T-helper 2 cell treated with Interferon-gamma antibody and Interleukin-4, amounts not matched to agents 100 ng/mL and 5 ng/mL, for 36 hours (primary cell): ENCODE results near the gene NFIC. TPM values are rescaled to one million over a fixed set of nuclear protein-coding genes. Genes with fewer than 3 reads are reported as not detected.
"Not testable (repeated sequence)": the region's sequence is repeated elsewhere in the genome, so short reads cannot be mapped to it uniquely, and the experiment has no call there.

ENCODE experiments used
- intact Hi-C: fragments of 100-400 bp; cut with micrococcal nuclease; formaldehyde crosslinking; loops from one replicate; pipeline ENCODE4 v1.15.1; 2023
- total RNA-seq: library from RNA; stranded (reverse); gene quantifications from 2 replicates; pipeline ENCODE4 v1.2.3, GENCODE V29; 2022

Gene NFIC
- total RNA-seq, 1 donor from 2014 or later, result 11.5 TPM

DNA sequence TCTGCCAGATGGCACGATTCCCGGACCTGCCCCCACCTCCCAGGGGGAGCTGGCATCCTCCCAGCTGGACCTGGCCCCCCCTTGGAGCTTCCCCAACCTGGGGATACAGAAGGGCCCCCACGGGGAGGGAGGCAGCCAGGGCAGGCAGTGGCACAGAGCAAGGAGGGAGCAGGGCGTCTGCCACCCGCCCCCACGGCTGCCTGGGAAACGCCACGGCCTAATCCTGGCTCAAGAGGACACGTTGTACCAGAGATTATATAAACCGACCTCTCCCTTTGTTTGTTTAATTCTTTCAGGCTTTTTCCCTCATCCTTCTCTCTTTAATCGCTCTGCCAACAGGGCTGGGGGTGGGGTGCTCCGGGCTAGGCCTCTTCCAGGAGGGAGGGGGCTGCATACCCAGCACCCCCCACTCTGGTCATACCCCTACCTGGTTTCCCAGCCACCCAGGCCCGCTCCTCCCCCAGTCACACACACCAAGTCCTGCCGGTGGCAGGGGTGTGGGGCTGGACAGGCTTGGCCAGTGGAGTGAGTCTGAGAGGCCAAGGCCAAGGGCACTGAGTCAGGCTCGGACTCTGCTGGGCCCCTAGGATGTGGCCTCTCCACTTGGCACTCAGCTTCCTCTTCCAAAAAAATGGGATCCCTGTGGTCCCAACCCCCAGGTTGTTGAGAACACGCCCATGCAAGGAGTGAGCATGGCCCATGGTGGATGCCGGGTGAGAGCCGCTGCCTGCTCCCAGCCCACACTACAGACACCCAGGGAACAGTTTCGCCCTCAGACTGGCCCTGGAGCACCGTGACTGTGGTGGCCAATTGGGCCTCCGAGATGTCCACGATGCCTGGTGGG, 29.5 kb upstream of the NFIC start:
- intact Hi-C loops, result no loop called here

DNA sequence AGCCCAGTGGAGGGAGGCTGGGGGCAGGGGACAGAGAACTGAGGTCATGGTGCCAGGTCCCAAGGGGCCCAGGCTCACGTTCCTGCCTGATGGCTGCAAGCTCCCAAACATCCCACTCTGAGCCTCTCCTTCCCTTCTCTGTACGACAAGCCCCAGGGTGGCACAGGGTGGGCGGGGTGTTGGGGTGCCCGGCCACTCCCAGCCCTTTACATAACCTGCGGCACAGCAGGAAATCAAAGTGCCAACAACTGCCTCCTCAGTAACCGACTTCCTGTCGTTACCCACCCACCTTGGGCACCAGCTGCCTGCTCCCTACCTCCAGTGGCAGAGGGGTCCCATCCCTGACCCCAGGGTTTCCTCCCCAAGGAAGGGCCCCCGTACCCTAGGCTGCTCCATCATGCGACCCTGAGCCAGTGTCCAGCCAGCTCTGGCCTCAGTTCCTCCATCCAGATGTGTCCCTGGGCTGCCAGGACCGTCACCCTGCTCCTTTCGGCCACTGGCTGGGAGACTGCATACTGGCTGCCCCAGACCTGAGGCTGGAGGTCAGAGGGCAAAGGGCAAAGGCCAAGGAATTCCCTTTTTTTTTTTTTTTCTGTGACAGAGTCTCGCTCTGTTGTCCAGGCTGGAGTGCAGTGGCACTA, 27.7 kb upstream of the NFIC start:
- intact Hi-C loops, result no loop called here

DNA sequence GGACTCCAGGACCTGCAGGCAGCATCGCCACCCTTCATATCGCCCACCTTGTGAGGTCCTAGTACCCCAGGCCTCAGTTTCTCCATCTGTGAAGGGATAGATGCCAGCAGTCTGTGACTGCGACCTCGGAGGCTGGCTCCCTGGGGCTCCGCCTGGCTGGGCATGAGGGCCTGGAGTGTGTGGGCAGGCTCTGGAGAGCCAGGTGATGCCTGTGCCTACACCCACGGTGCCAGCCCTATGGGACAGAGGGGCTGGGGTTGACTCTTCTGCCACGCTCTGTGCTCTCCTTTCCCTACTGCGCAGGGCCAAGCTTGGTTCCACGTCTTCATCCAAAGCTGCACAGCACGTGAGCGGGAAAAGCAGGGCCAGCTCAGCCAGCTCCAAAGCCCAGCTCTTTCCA, 26.0 kb upstream of the NFIC start:
- intact Hi-C loops, result no loop called here

DNA sequence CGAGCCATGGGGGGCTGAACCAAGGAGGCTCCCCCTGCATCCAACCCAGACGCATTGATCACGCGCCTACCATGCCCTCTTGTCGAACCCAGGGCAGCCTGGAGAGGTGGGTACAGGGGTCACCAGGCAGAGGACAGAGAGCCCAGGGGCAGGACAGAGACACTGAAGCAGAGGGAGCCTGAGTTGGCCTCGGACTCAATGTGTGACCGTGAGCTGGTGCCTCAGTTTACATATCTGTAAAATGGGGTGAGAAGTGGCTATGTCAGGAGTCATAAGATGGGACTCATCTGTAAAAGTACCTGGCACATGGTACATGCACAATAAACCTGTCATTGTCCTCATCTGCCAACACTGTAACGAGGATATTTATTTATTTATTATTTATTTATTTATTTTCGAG, 24.1 kb upstream of the NFIC start:
- intact Hi-C loops, result no loop called here

DNA sequence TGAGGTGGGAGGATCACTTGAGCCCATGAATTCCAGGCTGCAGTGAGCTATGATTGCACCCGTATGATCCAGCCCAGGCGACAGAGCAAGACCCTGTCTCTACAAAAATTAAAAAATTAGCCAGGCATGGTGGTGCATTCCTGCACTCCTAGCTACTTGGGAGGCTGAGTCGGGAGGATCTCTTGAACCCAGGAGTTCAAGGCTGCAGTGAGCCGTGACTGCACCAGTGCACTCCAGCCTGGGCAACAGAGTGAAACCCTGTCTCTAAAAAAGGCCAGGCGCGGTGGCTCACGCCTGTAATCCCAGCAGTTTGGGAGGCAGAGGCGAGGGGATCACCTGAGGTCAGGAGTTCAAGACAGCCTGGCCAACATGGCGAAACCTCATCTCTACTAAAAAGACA, 23.4 kb upstream of the NFIC start:
- intact Hi-C loops, result not testable (repeated sequence)

DNA sequence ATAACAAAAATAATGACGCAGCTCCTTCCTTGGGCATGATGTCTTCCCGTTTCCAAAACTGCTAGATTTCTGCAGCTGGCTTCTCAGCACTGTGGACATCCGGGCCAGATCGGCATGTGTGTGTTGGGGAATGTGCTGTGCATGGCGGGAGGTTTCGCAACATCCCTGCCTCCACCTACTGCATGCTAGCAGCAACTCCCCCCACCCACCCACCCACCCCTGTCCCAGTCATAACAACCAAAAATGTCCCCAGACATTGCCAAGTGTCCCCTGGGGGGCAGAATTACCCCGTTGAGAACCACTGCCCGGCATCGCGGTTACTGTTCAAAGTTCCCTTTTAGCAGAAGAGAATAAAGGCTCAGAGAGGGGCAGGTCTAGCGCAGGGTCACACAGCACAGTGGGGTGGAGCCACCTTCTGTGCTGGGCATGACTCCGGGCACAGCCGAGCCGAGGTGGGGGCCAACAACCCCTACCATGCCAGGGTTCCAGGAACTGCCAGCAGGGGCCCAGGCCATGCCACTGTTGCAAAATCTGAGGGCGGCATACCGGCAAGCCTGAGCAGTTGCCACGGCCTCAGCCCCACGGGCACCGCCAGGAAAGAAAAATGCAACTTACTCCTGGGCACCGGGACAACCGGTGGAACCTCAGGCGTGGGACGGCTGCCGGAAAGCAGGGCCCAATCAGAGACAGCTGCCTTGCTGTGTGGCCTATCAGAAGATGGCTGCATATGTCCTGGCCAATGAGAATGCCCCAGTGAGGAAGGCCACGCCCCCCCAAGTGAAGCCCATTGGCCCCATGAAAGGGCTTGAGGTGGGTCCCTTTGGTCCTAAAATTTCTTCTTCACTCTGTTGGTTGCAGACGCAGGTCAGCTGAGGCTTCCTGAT, 22.5 kb upstream of the NFIC start:
- intact Hi-C loops, result no loop called here

DNA sequence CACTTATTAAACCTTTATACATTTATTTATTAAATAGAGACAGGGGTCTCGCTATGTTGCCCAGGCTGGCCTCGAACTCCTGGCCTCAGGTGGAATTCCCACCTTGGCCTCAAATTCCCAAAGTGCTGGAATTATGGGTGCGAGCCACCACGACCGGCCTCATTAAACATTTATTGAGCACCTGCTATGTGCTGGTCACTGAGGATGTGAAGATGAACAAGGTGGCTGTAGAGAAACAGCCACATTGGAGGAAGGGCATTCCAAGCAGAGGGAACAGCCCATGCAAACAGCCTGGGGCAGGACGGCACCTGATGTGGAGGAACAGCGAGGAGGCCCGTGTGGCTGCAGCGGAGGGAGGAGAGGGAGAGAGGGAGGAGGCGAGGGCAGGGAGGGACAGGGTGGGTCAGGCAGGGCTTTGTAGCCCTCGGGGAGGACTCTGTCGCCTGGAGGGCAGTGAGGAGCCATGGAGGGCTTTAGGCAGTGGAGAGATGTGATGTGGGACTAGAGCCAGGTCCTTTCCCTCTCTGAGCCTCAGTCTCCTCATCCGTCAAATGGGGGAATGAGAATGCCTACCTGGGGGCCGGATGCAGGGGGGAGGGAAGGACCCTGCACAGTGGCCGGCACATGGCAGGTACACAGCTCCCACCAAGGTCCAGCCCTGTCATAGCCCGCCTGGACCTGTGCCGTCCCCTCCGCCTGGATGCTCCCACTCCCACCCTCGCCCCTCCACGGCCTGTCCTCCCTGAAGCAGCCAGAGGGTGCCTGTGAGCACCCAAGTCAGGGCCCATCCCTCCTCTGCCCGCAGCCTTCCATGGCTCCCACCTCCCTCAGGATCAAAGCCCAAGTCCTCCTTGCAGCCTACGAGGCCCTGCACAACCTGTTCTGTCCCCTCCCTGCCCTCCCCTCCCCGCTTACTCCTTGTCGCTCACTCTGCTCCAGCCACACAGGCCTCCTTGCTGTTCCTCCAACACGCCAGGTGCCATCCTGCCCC, 21.5 kb upstream of the NFIC start:
- intact Hi-C loops, result no loop called here

DNA sequence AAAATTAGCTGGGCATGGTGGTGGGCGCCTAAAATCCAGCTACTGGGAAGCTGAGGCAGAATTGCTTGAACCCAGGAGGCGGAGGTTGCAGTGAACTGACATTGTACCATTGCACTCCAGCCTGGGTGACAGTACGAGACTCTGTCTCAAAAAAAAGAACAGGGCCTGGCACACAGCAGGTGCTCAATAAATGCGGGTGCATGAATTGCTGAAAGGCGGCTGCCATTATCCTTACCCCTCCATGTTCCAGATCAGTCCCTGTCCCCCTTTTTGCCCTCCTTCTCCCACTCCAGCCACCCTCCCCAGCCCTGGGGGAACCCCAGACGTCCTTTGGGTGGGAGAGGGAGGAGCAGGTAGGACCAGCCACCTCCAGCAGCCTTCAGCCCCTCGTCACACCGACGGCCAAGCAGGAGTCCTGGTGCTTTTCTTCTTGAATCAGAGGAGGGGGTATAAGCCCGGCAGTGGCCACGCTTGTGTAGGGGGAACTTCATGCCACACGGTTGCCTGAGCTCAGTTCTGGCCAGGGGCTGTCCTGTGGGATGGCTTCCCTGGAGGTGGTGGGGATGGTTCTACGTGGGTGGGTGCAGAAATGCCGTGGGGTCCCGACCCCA, 20.4 kb upstream of the NFIC start:
- intact Hi-C loops, result no loop called here

DNA sequence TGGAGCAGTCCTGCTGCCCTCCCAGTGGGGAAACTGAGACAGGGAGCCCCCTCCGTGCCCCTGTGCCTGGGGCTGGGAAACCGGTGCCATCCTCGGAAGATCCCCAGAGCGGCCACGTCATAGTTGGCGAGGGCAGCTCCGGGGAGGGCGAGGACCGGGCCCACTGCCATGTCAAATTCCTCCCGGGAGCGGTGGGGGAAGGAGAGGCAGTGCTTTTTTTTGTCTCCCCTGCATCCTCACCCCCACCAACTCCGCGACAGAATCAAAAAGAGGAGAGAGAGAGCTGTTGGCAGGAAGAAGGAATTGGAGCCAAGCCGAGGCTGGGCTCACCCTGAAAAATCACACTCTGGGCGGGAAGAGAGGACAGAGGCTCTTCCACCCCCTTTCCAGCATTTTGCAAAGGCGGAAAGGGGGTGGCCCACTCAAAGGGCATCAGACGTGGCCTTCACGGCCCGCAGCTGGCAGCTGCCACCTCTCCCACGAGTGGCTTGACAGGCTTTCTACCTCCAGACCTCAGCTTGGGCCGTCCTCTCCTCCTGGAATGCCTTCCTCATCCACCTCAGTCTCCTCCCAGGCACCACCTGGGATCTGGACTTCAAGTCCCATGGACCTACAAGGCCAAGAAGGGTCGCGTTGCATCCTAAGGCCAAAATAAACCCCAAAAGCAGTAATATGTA, 19.6 kb upstream of the NFIC start:
- intact Hi-C loops, result no loop called here

DNA sequence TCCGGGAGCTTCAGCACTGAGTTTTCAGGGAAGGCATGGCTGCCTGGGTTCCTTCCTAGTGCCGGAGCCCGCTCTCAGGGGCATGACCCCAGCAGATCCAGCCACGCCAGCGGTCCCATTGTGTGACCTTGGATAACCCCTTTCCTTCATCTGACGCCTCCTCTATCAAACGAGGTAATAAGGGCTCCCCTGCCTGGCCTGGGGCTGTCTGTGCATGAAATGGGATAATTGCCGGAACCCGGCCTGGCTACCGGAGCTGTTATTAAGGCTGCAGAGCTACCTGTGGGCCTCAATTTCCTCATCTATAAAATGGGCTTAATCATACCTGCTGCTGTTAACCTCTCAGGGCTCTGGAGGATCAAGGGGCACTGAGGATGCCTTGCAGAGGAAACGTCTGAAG, 18.3 kb upstream of the NFIC start:
- intact Hi-C loops, result no loop called here

DNA sequence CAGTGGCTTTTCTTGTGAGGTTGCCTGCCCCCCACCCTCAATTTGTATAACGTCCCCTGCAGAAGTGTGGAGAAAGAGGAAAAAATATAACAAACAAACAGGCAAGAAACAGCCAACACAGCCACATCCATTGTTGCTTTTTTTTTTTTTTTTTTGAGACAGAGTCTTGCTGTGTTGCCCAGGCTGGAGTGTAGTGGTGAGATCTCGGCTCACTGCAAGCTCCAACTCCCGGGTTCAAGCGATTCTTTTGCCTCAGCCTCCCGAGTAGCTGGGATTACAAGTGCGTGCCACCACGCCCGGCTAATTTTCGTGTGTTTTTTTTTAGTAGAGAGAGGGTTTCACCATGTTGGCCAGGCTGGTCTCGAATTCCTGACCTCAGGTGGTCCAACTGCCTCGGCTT, 17.9 kb upstream of the NFIC start:
- intact Hi-C loops, result not testable (repeated sequence)

DNA sequence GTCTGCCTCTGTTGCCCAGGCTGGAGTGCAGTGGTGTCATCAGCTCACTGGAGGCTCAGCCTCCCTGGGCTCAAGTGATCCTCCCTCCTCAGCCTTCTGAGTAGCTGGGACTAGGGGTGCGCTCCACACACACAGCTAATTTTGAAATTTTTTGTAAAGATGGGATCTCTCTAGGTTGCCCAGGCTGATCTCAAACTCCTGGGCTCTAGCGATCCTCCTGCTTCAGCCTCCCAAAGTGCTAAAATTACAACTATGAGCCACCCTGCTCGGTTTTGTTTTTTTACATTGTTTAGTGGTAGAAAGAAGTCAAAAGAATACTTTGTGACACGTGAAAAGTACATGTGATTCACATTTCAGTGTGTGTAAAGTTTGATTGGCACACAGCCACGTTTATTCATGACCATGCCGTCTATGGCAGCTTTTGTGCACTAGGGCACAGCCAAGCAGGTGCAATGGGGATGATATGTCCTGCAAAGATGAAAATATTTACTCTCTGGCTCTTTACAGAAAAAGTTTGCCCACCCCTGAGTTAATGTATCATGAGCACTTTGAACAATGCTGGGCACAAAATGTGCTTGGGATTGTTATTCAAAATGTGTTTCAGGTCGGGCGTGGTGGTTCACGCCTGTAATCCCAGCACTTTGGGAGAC, 16.2 kb upstream of the NFIC start:
- intact Hi-C loops, result no loop called here

DNA sequence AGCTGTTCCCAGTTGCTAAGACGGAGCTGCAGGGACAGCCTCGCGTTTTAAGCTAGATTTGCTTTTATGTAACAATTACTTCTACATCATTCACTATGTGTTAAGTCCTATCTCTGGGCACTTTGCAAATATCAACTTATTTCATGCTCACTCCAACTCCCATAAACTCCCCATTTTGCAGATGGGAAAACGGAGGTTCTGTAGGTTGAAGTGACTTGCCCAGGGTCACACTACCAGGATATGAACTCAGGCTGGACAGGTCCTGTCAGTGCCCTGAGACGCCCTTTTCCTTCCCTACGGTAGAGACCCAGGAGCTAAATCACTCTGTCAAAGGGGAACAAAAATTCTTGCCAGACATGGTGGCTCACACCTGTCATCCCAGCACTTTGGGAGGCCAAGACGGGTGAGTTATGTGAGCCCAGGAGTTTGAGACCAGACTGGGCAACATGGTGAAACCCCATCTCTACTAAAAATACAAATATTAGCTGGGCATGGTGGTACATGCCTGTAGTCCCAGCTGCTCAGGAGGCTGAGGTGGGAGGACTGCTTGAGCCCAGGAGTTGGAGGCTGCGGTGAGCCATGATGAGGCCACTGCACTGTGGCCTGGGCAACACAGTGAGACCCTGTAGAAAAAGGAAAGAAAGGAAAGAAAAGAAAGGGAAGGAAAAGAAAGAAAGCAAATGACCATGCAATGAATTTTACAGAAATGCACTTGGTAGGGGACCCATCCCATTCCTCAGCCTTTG, 14.5 kb upstream of the NFIC start:
- intact Hi-C loops, result no loop called here

DNA sequence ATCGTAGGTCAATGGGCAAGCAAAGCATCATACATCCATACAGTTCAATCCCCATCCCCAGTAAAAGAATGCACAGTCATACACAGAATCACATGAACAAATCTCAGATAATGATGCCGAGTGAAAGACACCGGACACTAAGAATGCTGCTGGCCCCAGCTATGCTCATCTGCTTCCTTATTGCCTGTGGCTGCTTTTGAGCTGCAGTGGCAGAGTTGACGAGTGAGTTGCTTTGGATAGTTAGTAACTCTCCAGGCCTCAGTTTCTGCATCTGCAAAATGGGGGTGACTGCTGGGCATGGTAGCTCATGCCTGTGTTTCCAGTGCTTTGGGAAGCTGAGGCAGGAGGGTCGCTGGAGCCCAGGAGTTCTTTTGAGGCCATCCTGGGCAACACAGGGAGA, 12.9 kb upstream of the NFIC start:
- intact Hi-C loops, result no loop called here

DNA sequence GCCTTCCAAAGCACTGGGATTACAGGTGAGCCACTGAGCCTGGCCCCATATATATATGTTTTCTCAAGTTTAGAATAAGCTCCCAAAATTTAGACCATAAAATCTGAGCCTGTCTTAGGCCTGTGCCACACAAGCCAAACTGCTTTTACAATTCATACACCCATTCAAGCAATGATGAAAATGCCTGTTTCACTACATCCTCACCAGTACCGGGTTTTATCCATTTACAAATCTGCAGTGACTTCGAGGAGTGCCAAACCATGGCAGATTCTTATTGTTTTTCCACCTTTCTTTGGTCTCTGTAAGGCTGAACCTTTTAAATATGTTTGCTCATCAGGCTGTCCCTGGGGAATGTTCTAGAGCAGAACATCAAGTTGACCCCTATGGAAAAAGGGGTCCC, 9.6 kb upstream of the NFIC start:
- intact Hi-C loops, result no loop called here

DNA sequence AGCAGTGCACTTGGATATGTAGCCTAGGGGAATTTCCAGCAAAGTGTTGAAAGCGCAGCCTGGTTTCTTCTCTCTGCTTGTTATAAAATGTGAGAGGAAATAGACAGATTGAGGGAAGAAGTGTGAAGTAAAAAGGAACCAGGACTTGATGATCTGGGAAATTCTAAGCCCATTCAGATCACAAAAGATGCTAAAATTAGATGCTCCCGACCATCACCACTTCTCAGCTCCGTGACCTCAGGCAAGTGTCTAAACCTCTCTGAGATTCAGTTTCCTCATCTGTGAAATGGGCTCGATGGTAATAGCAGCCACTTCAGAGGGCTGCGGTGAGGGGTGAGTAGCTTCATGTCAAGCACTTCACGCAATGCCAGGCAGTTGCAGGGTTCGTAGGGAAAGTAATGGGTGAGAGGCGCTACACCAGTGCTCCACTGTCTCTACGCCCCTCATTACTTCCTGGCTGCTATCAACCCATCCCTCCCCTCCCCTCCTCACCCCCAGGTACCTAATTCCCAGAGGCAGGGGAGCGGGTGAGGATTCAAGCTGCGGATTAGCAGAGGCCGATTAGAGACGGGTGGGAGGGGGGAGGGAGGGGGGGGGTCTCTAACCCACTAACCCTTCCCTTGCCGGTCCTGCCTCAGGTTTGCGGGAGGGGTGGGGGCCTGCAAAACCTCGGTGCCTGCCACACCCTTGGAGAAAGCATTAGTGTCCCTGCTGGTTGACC, 9.0 kb upstream of the NFIC start:
- intact Hi-C loops, result no loop called here

DNA sequence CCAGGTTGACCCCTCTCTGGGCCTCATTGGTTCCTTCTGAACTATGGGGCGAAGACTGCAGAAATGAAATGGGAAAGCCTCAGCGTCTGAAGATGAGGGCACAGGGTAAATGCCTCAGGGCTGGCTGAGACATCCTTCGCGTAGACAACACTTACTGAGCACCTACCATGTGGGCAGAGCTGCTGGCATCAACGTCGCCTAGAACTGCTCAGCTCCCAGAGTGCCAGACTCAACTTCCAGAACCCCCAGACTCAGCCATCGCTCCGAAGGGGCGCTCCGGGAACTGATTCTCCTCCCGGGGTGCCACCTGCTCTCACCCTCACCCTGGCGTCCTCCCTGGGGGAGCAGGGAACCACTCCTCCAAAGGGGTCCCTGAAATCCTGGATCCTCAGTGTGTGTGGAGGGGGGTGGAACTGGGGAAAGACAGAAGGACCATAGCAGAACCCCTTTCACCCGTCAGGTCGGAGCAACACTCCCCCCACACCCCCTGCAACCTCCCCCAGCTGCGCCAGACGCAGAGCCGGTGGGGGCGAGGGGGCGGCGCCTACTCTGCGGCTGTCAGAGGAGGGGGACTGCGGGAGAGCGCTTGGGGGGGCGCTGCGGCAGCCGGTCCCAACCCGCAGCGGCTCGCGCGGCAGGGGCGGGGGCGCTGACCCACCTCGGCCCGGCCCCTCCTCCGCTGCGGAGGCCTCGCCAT, 8.2 kb upstream of the NFIC start:
- intact Hi-C loops, result no loop called here

DNA sequence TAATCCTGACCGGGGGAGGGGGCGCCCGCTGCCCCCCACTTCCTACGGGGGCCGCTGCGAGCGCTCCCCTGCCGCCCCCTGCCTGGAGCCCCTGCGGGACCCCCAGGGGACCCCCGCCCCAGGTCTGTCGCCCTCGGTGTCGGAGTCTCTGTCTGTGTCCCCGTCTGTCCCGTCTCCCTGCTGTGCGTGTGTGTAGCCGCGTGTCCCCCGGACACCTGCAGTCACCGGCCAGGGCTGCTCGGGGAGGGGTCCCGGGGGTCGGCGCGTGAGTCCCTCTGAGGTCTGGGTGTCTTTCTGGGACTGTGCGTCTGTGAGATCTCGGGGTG, 7.7 kb upstream of the NFIC start:
- intact Hi-C loops, result no loop called here
